ENCODE results near the gene XRCC6. TPM values are rescaled to one million over a fixed set of nuclear protein-coding genes. Genes with fewer than 3 reads are reported as not detected.
"Not testable (repeated sequence)": the region's sequence is repeated elsewhere in the genome, so short reads cannot be mapped to it uniquely, and the experiment has no call there.

The XRCC6 gene
- polyA plus RNA-seq, 1 experiment, result 149 TPM

DNA sequence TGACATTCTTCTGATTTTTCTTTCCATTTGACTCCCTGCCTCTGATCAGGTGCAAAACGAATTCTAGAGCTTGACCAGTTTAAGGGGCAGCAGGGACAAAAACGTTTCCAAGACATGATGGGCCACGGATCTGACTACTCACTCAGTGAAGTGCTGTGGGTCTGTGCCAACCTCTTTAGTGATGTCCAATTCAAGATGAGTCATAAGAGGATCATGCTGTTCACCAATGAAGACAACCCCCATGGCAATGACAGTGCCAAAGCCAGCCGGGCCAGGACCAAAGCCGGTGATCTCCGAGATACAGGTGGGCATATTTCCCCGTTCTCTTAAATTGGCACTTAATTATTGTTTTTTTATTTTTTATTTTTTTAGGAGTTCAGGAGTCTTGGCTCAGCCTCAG lies 15.4 kb downstream of the XRCC6 start:
- Histone ChIP-seq H3K9me3 (ENCODE audit: control insufficient read depth, insufficient read depth, low read length) (no peaks in the 10 kb centered on the region), H3K4me3 (ENCODE audit: low read depth, low read length) (no peak overlapping the region), H3K27ac (ENCODE audit: low read depth, low read length) (no peak overlapping the region), H3K27me3 (ENCODE audit: control insufficient read depth, insufficient read depth, low read length) (no peaks in the 10 kb centered on the region)
- TF ChIP-seq, protein P1, sequence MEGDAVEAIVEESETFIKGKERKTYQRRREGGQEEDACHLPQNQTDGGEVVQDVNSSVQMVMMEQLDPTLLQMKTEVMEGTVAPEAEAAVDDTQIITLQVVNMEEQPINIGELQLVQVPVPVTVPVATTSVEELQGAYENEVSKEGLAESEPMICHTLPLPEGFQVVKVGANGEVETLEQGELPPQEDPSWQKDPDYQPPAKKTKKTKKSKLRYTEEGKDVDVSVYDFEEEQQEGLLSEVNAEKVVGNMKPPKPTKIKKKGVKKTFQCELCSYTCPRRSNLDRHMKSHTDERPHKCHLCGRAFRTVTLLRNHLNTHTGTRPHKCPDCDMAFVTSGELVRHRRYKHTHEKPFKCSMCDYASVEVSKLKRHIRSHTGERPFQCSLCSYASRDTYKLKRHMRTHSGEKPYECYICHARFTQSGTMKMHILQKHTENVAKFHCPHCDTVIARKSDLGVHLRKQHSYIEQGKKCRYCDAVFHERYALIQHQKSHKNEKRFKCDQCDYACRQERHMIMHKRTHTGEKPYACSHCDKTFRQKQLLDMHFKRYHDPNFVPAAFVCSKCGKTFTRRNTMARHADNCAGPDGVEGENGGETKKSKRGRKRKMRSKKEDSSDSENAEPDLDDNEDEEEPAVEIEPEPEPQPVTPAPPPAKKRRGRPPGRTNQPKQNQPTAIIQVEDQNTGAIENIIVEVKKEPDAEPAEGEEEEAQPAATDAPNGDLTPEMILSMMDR (IDR thresholded peaks at IDR 0.05; ENCODE audit: low read depth, low read length), result no peak
- no peak for DNase-seq (ENCODE audit: low read depth, low spot score)
- ChIA-PET CTCF (no interaction called here), POLR2A (no interaction called here)

DNA sequence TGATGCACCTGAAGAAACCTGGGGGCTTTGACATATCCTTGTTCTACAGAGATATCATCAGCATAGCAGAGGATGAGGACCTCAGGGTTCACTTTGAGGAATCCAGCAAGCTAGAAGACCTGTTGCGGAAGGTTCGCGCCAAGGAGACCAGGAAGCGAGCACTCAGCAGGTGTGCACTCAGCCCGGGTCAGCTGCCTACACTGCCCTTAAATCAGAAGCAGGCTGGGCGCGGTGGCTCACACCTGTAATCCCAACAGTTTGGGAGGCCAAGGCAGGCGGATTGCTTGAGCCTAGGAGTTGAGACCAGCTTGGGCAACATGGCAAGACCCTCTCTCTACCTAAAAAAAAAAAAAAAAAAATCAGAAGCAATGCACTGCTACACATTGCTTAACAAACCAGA lies 16.5 kb downstream of the XRCC6 start:
- DNase-seq (ENCODE audit: low read depth, low spot score); H3K4me3 ChIP-seq (ENCODE audit: low read depth, low read length); H3K9me3 ChIP-seq (ENCODE audit: control insufficient read depth, insufficient read depth, low read length); CTCF ChIA-PET; H3K27ac ChIP-seq (ENCODE audit: low read depth, low read length); H3K27me3 ChIP-seq (ENCODE audit: control insufficient read depth, insufficient read depth, low read length); POLR2A ChIA-PET: not testable (repeated sequence)

DNA sequence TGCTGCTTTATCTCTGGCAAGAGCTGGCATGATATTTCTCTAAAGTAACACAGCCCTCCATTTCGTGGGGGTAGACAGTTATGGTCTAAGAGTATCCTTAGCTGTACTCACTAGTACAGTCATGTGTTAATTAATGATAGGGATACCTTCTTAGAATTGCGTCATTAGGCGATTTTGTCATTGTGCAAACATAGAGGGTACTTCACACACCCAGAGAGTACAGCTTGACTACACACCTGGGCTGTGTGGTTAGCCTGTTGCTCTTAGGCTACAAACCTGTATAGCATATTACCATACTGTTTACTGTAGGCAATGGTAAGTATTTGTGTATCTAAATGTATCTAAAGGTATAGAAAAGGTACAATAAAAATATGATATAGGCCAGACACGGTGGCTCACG lies 17.0 kb downstream of the XRCC6 start:
- TF ChIP-seq, protein P1 (IDR thresholded peaks at IDR 0.05; ENCODE audit: low read depth, low read length), result no peak
- Histone ChIP-seq H3K9me3 (ENCODE audit: control insufficient read depth, insufficient read depth, low read length) (no peaks in the 10 kb centered on the region), H3K4me3 (ENCODE audit: low read depth, low read length) (no peak overlapping the region), H3K27me3 (ENCODE audit: control insufficient read depth, insufficient read depth, low read length) (no peaks in the 10 kb centered on the region), H3K27ac (ENCODE audit: low read depth, low read length) (no peak overlapping the region)
- ChIA-PET POLR2A (no interaction called here), CTCF (no interaction called here)
- DNase-seq (ENCODE audit: low read depth, low spot score), result no peak

DNA sequence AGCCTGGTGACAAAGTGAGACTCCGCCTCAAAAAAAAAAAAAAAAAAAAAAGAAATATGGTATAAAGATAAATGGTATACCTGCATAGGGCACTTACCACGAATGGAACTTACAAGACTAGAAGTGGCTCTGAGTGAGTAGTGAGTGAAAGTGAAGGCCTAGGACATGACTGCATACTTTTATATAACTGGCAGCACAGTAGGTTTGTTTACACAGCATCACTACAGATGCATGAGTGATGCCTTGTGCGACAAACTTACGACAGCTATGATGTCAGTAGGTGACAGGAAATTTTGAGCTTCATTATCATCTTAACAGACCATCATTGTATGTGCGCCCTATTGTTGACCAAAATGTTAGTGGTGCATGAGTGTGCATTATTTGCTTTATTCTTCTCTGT lies 17.7 kb downstream of the XRCC6 start:
- TF ChIP-seq, protein P1 (IDR thresholded peaks at IDR 0.05; ENCODE audit: low read depth, low read length), result no peak
- DNase-seq (ENCODE audit: low read depth, low spot score), result no peak
- ChIA-PET CTCF (interaction anchor here (0.6 kb wide), 1 partner anchor 58 kb away, joined by 3 read pairs; no protein-coding TSS in a partner anchor), POLR2A (no interaction called here)
- H3K9me3 ChIP-seq (ENCODE audit: control insufficient read depth, insufficient read depth, low read length), result no peaks in the 10 kb centered on the region
- no peak overlapping the region for H3K27ac ChIP-seq (ENCODE audit: low read depth, low read length)
- no peaks in the 10 kb centered on the region for H3K27me3 ChIP-seq (ENCODE audit: control insufficient read depth, insufficient read depth, low read length)
- H3K4me3 ChIP-seq (ENCODE audit: low read depth, low read length), result no peak overlapping the region

DNA sequence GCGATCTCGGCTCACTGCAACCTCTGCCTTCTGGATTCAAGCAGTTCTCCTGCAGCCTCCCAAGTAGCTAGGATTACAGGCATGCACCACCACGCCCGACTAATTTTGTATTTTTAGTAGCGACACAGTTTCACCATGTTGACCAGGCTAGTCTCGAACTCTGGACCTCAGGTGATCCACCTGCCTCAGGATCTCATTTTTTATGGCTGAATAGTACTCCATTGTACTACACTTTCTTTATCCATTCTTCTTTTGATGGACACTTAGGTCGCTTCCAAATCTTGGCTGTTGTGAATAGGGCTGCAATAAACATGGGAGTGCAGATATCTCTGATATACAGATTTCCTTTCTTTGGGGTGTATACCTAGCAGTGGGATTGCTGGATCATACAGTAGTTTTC lies 20.8 kb downstream of the XRCC6 start:
- Histone ChIP-seq H3K4me3 (ENCODE audit: low read depth, low read length) (no peak overlapping the region), H3K27ac (ENCODE audit: low read depth, low read length) (no peak overlapping the region), H3K27me3 (ENCODE audit: control insufficient read depth, insufficient read depth, low read length) (no peaks in the 10 kb centered on the region), H3K9me3 (ENCODE audit: control insufficient read depth, insufficient read depth, low read length) (no peaks in the 10 kb centered on the region)
- ChIA-PET CTCF (no interaction called here), POLR2A (interaction anchor here (0.7 kb wide), 1 partner anchor 20 kb away, joined by 3 read pairs; no protein-coding TSS in a partner anchor)
- TF ChIP-seq, protein P1 (IDR thresholded peaks at IDR 0.05; ENCODE audit: low read depth, low read length), result no peak
- DNase-seq (ENCODE audit: low read depth, low spot score), result no peak
